K562 (cell line): ENCODE data around the gene POMGNT2. TPM values are rescaled to one million over a fixed set of nuclear protein-coding genes. Genes with fewer than 3 reads are reported as not detected.

Experiments used
- ATAC-seq: fragments of 200-7000 bp; cut with Tn5 transposase; 3 replicates; pipeline ENCODE4 v1.9.1; 2020; ENCODE audit warnings: moderate library complexity
- BruUV-seq: library from RNA; stranded (reverse); fragments of 400-500 nt; replicated peaks from 2 replicates; lab custom pipeline; 2021; lab: Mats Ljungman, UMichigan
- CTCF ChIA-PET: fragments of 300-600 bp; formaldehyde crosslinking; extraction: SDS; loops from one replicate; lab custom pipeline; 2021; ENCODE audit warnings: low intra/inter-chr PET ratio; lab: Yijun Ruan, JAX
- POLR2A ChIA-PET: fragments of 300-600, 350-650 bp; sonication (Branson Sonifier 250); formaldehyde crosslinking; extraction: SDS; loops from one replicate; lab custom pipeline; 2021; ENCODE audit warnings: antibody characterized with exemption, inconsistent platforms; lab: Yijun Ruan, JAX
- DNase-seq, 4 experiments: peaks; one replicate each; pipeline versions ENCODE4 v3.0.0 to v3.0.0-alpha.2; 2011 to 2018; ENCODE audit warnings: low spot score in 3 of 4, mixed read lengths in 3 of 4; ENCODE audit errors: extremely low read depth in 1 of 4
- FAIRE-seq: peaks from 2 replicates; lab custom pipeline; 2011; peaks lifted over from hg19 to GRCh38; lab: Jason Lieb, UNC
- H2AFZ ChIP-seq: 2 replicates; pipeline ENCODE4 v1.6.0; 2011; ENCODE audit warnings: low read depth, low read length, control low read depth, inconsistent platforms
- H3K27ac ChIP-seq: fragments of 200-600 bp; 3 replicates; pipeline ENCODE4 v1.8.0; 2011; ENCODE audit warnings: low read depth, mild to moderate bottlenecking, control low read depth, inconsistent platforms, low read length, moderate library complexity, mixed read lengths; ENCODE audit errors: extremely low read depth
- H3K27me3 ChIP-seq, 2 experiments: fragments of 300-600 bp in 1 of 2; 2 replicates in 1 of 2; 3 replicates in 1 of 2; pipeline versions ENCODE4 v1.6.0 to v1.8.0; 2011; ENCODE audit warnings: inconsistent platforms in 2 of 2, low read length in 2 of 2, mild to moderate bottlenecking in 1 of 2, mixed read lengths in 1 of 2, moderate library complexity in 1 of 2; ENCODE audit not compliant: control insufficient read depth in 2 of 2, insufficient read depth in 2 of 2
- H3K36me3 ChIP-seq: fragments of 300-600 bp; 3 replicates; pipeline ENCODE4 v1.8.0; 2011; ENCODE audit warnings: mild to moderate bottlenecking, low read length, inconsistent platforms; ENCODE audit not compliant: control insufficient read depth, insufficient read depth
- H3K4me1 ChIP-seq, 2 experiments: fragments of 200-600 bp in 1 of 2; replicated peaks in 1 of 2; 2 replicates in 1 of 2; 3 replicates in 1 of 2; pipeline versions ENCODE4 v1.5.1 to v1.8.0; 2011; ENCODE audit warnings: inconsistent platforms in 2 of 2, low read length in 2 of 2, mild to moderate bottlenecking in 1 of 2, mixed read lengths in 1 of 2, moderate library complexity in 1 of 2; ENCODE audit not compliant: control insufficient read depth in 2 of 2, insufficient read depth in 2 of 2
- H3K4me2 ChIP-seq: 2 replicates; pipeline ENCODE4 v1.6.1; 2011; ENCODE audit warnings: low read length, control low read depth, inconsistent platforms, mixed read lengths; ENCODE audit not compliant: insufficient read depth
- H3K4me3 ChIP-seq: fragments of 200-600 bp; sonication (generic), shearing (Covaris generic); 2 replicates; pipeline ENCODE4 v1.5.1; 2016; ENCODE audit warnings: control low read depth, inconsistent platforms
- H3K79me2 ChIP-seq: fragments of 200-600 bp; 3 replicates; pipeline ENCODE4 v1.8.0; 2011; ENCODE audit warnings: low read length, inconsistent platforms; ENCODE audit not compliant: control insufficient read depth, insufficient read depth
- H3K9ac ChIP-seq, 2 experiments: 2 replicates each; pipeline versions ENCODE4 v1.6.0 to v1.6.1; 2011; ENCODE audit warnings: low read depth in 2 of 2, low read length in 2 of 2, control low read depth in 1 of 2, inconsistent platforms in 1 of 2, mild to moderate bottlenecking in 1 of 2, mixed read lengths in 1 of 2; ENCODE audit not compliant: insufficient read depth in 1 of 2
- H3K9me1 ChIP-seq: one replicate; pipeline ENCODE4 v1.6.0; 2011; ENCODE audit warnings: inconsistent platforms, mild to moderate bottlenecking, low read length, moderate library complexity; ENCODE audit not compliant: control insufficient read depth, insufficient read depth
- H3K9me3 ChIP-seq: replicated peaks from 2 replicates; pipeline ENCODE4 v1.5.1; 2011; ENCODE audit warnings: low read depth, low read length, inconsistent platforms; ENCODE audit not compliant: control insufficient read depth, insufficient read depth
- H4K20me1 ChIP-seq: replicated peaks from 2 replicates; pipeline ENCODE4 v1.6.1; 2011; ENCODE audit warnings: low read length, inconsistent platforms, mixed read lengths; ENCODE audit not compliant: control insufficient read depth, insufficient read depth
- CTBP1 ChIP-seq: fragments of 450-650 bp; IDR thresholded peaks from 2 replicates; pipeline ENCODE4 v1.6.1; 2016; ENCODE audit warnings: borderline replicate concordance
- CXXC5 ChIP-seq: fragments of 250-450 bp; sonication (Bioruptor Pico); IDR thresholded peaks from 2 replicates; pipeline ENCODE4 v1.8.0; 2022; ENCODE audit warnings: inconsistent platforms, mild to moderate bottlenecking, moderate library complexity
- ESRRB ChIP-seq: fragments of 250-450 bp; sonication (Bioruptor Pico); IDR thresholded peaks from 2 replicates; pipeline ENCODE4 v1.5.0; 2020; ENCODE audit warnings: mild to moderate bottlenecking, moderate library complexity, borderline replicate concordance
- GTF2B ChIP-seq: IDR thresholded peaks from 2 replicates; pipeline ENCODE4 v1.6.1; 2011; ENCODE audit not compliant: insufficient read length; ENCODE audit errors: extremely low read depth
- HDAC1 ChIP-seq, 2 experiments: fragments of 450-650 bp; IDR thresholded peaks; 2 replicates each; pipeline ENCODE4 v1.6.1; 2016 to 2017; ENCODE audit warnings: inconsistent platforms in 1 of 2, mild to moderate bottlenecking in 1 of 2, moderate library complexity in 1 of 2
- HDAC3 ChIP-seq: fragments of 450-650 bp; IDR thresholded peaks from 2 replicates; pipeline ENCODE4 v1.6.1; 2018; ENCODE audit warnings: borderline replicate concordance, mild to moderate bottlenecking, moderate library complexity; ENCODE audit not compliant: partially characterized antibody
- MEIS2 ChIP-seq: fragments of 450-650 bp; IDR thresholded peaks from 2 replicates; pipeline ENCODE4 v1.6.1; 2014; ENCODE audit warnings: mild to moderate bottlenecking; ENCODE audit not compliant: partially characterized antibody
- NFIC ChIP-seq: fragments of 450-650 bp; IDR thresholded peaks from 2 replicates; pipeline ENCODE4 v1.6.1; 2017; ENCODE audit warnings: mild to moderate bottlenecking, inconsistent platforms
- NFIX ChIP-seq: fragments of 250-450 bp; sonication (Bioruptor Pico); IDR thresholded peaks from 2 replicates; pipeline ENCODE4 v1.4.0; 2020; ENCODE audit warnings: low read depth, mild to moderate bottlenecking, moderate library complexity
- PBX2 ChIP-seq, 2 experiments: IDR thresholded peaks in 1 of 2; conservative IDR thresholded peaks in 1 of 2; 2 replicates each; pipeline ENCODE4 v1.6.1; 2016; ENCODE audit warnings: low read depth in 2 of 2, mild to moderate bottlenecking in 1 of 2, missing compliant biosample characterization in 1 of 2, missing genetic modification characterization in 1 of 2, moderate library complexity in 1 of 2
- POLR2G ChIP-seq: fragments of 200-400 bp; formaldehyde crosslinking; IDR thresholded peaks from 2 replicates; pipeline ENCODE4 v1.6.1; 2017; ENCODE audit warnings: low read depth, mild to moderate bottlenecking, antibody characterized with exemption, low read length, moderate library complexity
- YBX1 ChIP-seq: fragments of 450-650 bp; IDR thresholded peaks from 2 replicates; pipeline ENCODE4 v1.7.1; 2016; ENCODE audit warnings: mild to moderate bottlenecking
- ZBTB2 ChIP-seq: fragments of 450-650 bp; IDR thresholded peaks from 2 replicates; pipeline ENCODE4 v1.6.1; 2016; ENCODE audit warnings: antibody characterized with exemption
- ZNF12 ChIP-seq: sonication (generic); formaldehyde crosslinking; IDR thresholded peaks from 2 replicates; pipeline ENCODE4 v1.4.0; 2020; ENCODE audit warnings: mild to moderate bottlenecking, missing genetic modification reagents
- WGBS: fragments of 100-300 bp; shearing (Covaris generic); methylation state at CpG from one replicate; pipeline ENCODE4 v1.1.6; 2016; ENCODE audit warnings: low coverage, mixed read lengths; ENCODE audit not compliant: insufficient coverage; ENCODE audit errors: missing lambda C conversion rate; 5-methylcytosine and 5-hydroxymethylcytosine counted together
- in situ Hi-C: fragments of 300-500 bp; cut with MboI; formaldehyde crosslinking; loops from 4 replicates; pipeline ENCODE4 v1.15.0; 2018; ENCODE audit warnings: inconsistent platforms, mixed read lengths
- intact Hi-C: fragments of 100-400 bp; cut with micrococcal nuclease; formaldehyde crosslinking; loops from 2 replicates; pipeline ENCODE4 v1.14.2; 2022
- polyA plus RNA-seq, 8 experiments: library from polyadenylated mRNA; depleted of rRNA in 4 of 8; stranded (reverse) in 5 of 8; unstranded in 3 of 8; fragments of >200 nt; fragmentation: Nextera tagmentation in 2 of 8; fragmentation: Illumina TruSeq in 1 of 8; extraction: Ambion mirVana in 2 of 8; extraction: Trizol in 1 of 8; gene quantifications; 2 replicates each; pipeline versions ENCODE4 v1.2.1 to v1.2.3, GENCODE V29; 2011 to 2014; ENCODE audit warnings: inconsistent platforms in 1 of 8, missing spikeins in 1 of 8
- total RNA-seq, 7 experiments: library from RNA; depleted of rRNA in 6 of 7; stranded (reverse); fragments of >200 nt in 6 of 7; fragmentation: Illumina TruSeq in 2 of 7; extraction: Trizol in 2 of 7; gene quantifications; 2 replicates each; pipeline versions ENCODE4 v1.2.1 to v1.2.3, GENCODE V29; 2011 to 2021; ENCODE audit warnings: low replicate concordance in 1 of 7
- TF ChIP-seq, protein P1 (sequence below): fragments of 450-650 bp; formaldehyde crosslinking; IDR thresholded peaks from 2 replicates; pipeline ENCODE4 v1.4.0; 2020; ENCODE audit warnings: mild to moderate bottlenecking, moderate library complexity

The POMGNT2 gene
- total and polyA plus RNA-seq, 9 of the 15 experiments (the other 6 are each of a cell fraction or from before 2014, with no cell fraction given): 0.65 to 14.1 (median 10.3) TPM

GRCh38 chr3:43152649-43153048, 46.8 kb upstream of the POMGNT2 start:
- H4K20me1 ChIP-seq: 0 out of 2 replicates have a peak, but pooled peaks cover 4% of the 10 kb centered on the region
- POLR2A ChIA-PET: interaction anchor here (1.3 kb wide), 1 partner anchor 18 kb away, joined by 3 read pairs; no protein-coding TSS in a partner anchor
- no peaks in the 10 kb centered on the region for H3K4me1 ChIP-seq
- H3K27ac ChIP-seq: no peak overlapping the region
- no peak overlapping the region for H3K4me3 ChIP-seq
- H3K79me2 ChIP-seq: no peaks in the 10 kb centered on the region
- intact Hi-C loops: no loop called here
- no peak overlapping the region for H3K9ac ChIP-seq
- H3K27me3 ChIP-seq: peaks cover 6 to 36% of the 10 kb centered on the region in 2 experiments; a peak in 4 of 5 replicates
- WGBS: under 1% methylated on average over 5 of the region's 5 CpGs
- no peak overlapping the region for H3K4me2 ChIP-seq
- CTCF ChIA-PET: interaction anchor here (4.2 kb wide), 1 partner anchor 191 kb away, joined by 27 read pairs; no protein-coding TSS in a partner anchor
- DNase-seq (no peak), ATAC-seq (no peak), FAIRE-seq (no peak)
- no peaks in the 10 kb centered on the region for H3K9me3 ChIP-seq
- H2AFZ ChIP-seq: no peak overlapping the region
- H3K9me1 ChIP-seq: no peaks in the 10 kb centered on the region
- H3K36me3 ChIP-seq: no peaks in the 10 kb centered on the region
- in situ Hi-C loops: loop anchor here (10.0 kb wide), 1 partner anchor 188 kb away; no protein-coding TSS in a partner anchor
- BruUV-seq: no TSS peak
- TF ChIP-seq ESRRB (CRISPR knock-in tag) (no peak), POLR2G (no peak), HDAC3 (no peak), PBX2 (CRISPR knock-in tag; IDR thresholded peaks at IDR 0.05; ENCODE audit: low read depth) (no peak), PBX2 (tag; conservative IDR thresholded peaks at IDR 0.05; ENCODE audit: low read depth) (peak; percentile 90), CXXC5 (CRISPR knock-in tag) (no peak), ZBTB2 (no peak), HDAC1 (IDR thresholded peaks at IDR 0.05) (no peak), ZNF12 (CRISPR knock-in tag) (no peak), NFIC (peak; percentile 88), CTBP1 (no peak), GTF2B (no peak), MEIS2 (peak; percentile 57), YBX1 (no peak), NFIX (CRISPR knock-in tag) (peak; percentile 39)
- TF ChIP-seq, protein P1, sequence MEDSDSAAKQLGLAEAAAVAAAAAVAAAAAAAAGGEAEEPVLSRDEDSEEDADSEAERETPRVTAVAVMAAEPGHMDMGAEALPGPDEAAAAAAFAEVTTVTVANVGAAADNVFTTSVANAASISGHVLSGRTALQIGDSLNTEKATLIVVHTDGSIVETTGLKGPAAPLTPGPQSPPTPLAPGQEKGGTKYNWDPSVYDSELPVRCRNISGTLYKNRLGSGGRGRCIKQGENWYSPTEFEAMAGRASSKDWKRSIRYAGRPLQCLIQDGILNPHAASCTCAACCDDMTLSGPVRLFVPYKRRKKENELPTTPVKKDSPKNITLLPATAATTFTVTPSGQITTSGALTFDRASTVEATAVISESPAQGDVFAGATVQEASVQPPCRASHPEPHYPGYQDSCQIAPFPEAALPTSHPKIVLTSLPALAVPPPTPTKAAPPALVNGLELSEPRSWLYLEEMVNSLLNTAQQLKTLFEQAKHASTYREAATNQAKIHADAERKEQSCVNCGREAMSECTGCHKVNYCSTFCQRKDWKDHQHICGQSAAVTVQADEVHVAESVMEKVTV (CRISPR knock-in tag): no peak
